ENCODE results near the gene HELZ.

DNA sequence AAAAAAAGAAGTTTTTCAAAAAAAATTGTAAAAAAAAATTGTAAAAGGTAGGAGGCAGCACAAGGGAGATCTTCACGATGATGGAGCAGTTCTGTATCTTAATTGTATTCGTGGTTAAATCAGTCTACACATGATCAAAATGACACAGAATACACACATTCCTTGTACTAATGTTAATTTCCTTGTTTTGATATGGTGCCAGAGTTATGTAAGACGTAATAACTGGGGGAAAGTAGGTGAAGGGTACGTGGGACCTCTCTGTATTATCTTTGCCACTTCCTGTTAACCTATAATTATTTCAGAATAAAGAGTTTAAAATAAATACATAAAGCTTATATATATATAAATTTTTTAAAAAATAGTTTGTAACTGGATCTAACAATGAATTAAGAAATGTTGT, 36.8 kb downstream of the HELZ start:
- TF ChIP-seq MAX (IDR thresholded peaks at IDR 0.05; ENCODE audit: low read depth) (no peak), YY1 (IDR thresholded peaks at IDR 0.05; ENCODE audit: low read depth) (no peak), POLR2AphosphoS5 (IDR thresholded peaks at IDR 0.05; ENCODE audit: low read depth, low read length) (no peak), GABPA (IDR thresholded peaks at IDR 0.05; ENCODE audit: low read depth) (no peak), JUND (IDR thresholded peaks at IDR 0.05) (no peak), USF2 (IDR thresholded peaks at IDR 0.05; ENCODE audit: borderline replicate concordance, low read depth, low read length) (no peak), EP300 (IDR thresholded peaks at IDR 0.05; ENCODE audit: borderline replicate concordance in 1 of 2, low read depth in 1 of 2, low read length in 1 of 2) (no peak), RFX5 (IDR thresholded peaks at IDR 0.05; ENCODE audit: low read length) (no peak), MXI1 (IDR thresholded peaks at IDR 0.05; ENCODE audit: low read depth, low read length) (no peak), TEAD4 (IDR thresholded peaks at IDR 0.05; ENCODE audit: borderline replicate concordance, insufficient read depth) (no peak), EZH2phosphoT487 (IDR thresholded peaks at IDR 0.05; ENCODE audit: borderline replicate concordance, low read depth) (no peak)
- TF ChIP-seq, protein P1, sequence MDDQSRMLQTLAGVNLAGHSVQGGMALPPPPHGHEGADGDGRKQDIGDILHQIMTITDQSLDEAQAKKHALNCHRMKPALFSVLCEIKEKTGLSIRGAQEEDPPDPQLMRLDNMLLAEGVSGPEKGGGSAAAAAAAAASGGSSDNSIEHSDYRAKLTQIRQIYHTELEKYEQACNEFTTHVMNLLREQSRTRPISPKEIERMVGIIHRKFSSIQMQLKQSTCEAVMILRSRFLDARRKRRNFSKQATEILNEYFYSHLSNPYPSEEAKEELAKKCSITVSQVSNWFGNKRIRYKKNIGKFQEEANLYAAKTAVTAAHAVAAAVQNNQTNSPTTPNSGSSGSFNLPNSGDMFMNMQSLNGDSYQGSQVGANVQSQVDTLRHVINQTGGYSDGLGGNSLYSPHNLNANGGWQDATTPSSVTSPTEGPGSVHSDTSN (IDR thresholded peaks at IDR 0.05), result no peak
- TF ChIP-seq, protein P2, sequence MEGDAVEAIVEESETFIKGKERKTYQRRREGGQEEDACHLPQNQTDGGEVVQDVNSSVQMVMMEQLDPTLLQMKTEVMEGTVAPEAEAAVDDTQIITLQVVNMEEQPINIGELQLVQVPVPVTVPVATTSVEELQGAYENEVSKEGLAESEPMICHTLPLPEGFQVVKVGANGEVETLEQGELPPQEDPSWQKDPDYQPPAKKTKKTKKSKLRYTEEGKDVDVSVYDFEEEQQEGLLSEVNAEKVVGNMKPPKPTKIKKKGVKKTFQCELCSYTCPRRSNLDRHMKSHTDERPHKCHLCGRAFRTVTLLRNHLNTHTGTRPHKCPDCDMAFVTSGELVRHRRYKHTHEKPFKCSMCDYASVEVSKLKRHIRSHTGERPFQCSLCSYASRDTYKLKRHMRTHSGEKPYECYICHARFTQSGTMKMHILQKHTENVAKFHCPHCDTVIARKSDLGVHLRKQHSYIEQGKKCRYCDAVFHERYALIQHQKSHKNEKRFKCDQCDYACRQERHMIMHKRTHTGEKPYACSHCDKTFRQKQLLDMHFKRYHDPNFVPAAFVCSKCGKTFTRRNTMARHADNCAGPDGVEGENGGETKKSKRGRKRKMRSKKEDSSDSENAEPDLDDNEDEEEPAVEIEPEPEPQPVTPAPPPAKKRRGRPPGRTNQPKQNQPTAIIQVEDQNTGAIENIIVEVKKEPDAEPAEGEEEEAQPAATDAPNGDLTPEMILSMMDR (IDR thresholded peaks at IDR 0.05), result no peak
- TF ChIP-seq, protein P3, sequence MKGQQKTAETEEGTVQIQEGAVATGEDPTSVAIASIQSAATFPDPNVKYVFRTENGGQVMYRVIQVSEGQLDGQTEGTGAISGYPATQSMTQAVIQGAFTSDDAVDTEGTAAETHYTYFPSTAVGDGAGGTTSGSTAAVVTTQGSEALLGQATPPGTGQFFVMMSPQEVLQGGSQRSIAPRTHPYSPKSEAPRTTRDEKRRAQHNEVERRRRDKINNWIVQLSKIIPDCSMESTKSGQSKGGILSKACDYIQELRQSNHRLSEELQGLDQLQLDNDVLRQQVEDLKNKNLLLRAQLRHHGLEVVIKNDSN (IDR thresholded peaks at IDR 0.05; ENCODE audit: borderline replicate concordance, low read depth), result no peak
